ENCODE data around the gene C13orf46. TPM values are rescaled to one million over a fixed set of nuclear protein-coding genes. Genes with fewer than 3 reads are reported as not detected.

C13orf46 gene
- total and polyA plus RNA-seq, 4 experiments from 2014 or later, result 1.5 to 14.2 (median 13.9) TPM; not detected in 1

GRCh38 chr13:113928685-113929627 lies 44.9 kb downstream of the C13orf46 start:
- Histone ChIP-seq H3K4me1 (ENCODE audit: insufficient read depth, low read length) (peaks cover 10% of the 10 kb centered on the region), H3K27me3 (ENCODE audit: insufficient read depth, low read length) (no peaks in the 10 kb centered on the region), H3K4me3 (ENCODE audit: low read length in 2 of 2) (no peak overlapping the region), H3K27ac (ENCODE audit: low read depth, low read length) (no peak overlapping the region), H3K9me3 (ENCODE audit: control insufficient read depth in 1 of 2, low read length in 2 of 2) (no peaks in the 10 kb centered on the region), H3K36me3 (ENCODE audit: insufficient read depth, low read length) (no peaks in the 10 kb centered on the region)
- no peak overlapping the region for H3K4me3 Mint-ChIP-seq
- no peak for DNase-seq
- peak overlapping the region in 1 of 7 donors; percentile 72 for H3K27ac Mint-ChIP-seq
- no peaks in the 10 kb centered on the region for H3K36me3 Mint-ChIP-seq
- H3K27me3 Mint-ChIP-seq, result peaks cover 4 to 8% of the 10 kb centered on the region in 2 donors
- peaks cover 2 to 8% (median 7%) of the 10 kb centered on the region in 4 donors for H3K4me1 Mint-ChIP-seq
- POLR2A ChIA-PET (ENCODE audit: partially characterized antibody), result no interaction called here
- peaks cover 0 to 16% (median 3%) of the 10 kb centered on the region in 8 donors for H3K9me3 Mint-ChIP-seq
- intact Hi-C loops (cut with micrococcal nuclease), result no loop called here
- CTCF ChIA-PET (ENCODE audit: partially characterized antibody), result no interaction called here

- intact Hi-C loops (cut with micrococcal nuclease), result no loop called here
- CTCF ChIA-PET (ENCODE audit: partially characterized antibody), result no interaction called here
- no peak overlapping the region for H3K4me3 Mint-ChIP-seq
- Histone ChIP-seq H3K27ac (ENCODE audit: low read depth, low read length) (no peak overlapping the region), H3K27me3 (ENCODE audit: insufficient read depth, low read length) (no peaks in the 10 kb centered on the region), H3K4me1 (ENCODE audit: insufficient read depth, low read length) (peaks cover 10% of the 10 kb centered on the region), H3K4me3 (ENCODE audit: low read length in 2 of 2) (no peak overlapping the region), H3K36me3 (ENCODE audit: insufficient read depth, low read length) (no peaks in the 10 kb centered on the region), H3K9me3 (ENCODE audit: control insufficient read depth in 1 of 2, low read length in 2 of 2) (no peaks in the 10 kb centered on the region)
- DNase-seq, result no peak
- peaks cover 8 to 12% of the 10 kb centered on the region in 2 donors for H3K27me3 Mint-ChIP-seq
- no peak overlapping the region for H3K27ac Mint-ChIP-seq
- H3K4me1 Mint-ChIP-seq, result peaks cover 2 to 8% (median 7%) of the 10 kb centered on the region in 4 donors
- H3K36me3 Mint-ChIP-seq, result no peaks in the 10 kb centered on the region
- POLR2A ChIA-PET (ENCODE audit: partially characterized antibody), result no interaction called here
- peaks cover 0 to 14% (median 2%) of the 10 kb centered on the region in 8 donors for H3K9me3 Mint-ChIP-seq
Observed at GRCh38 chr13:113927661-113928581, 46.0 kb downstream of the C13orf46 start.

- H3K36me3 ChIP-seq (ENCODE audit: insufficient read depth, low read length), result no peaks in the 10 kb centered on the region
- H3K36me3 Mint-ChIP-seq, result no peaks in the 10 kb centered on the region
- no peak overlapping the region for H3K27ac ChIP-seq (ENCODE audit: low read depth, low read length)
- CTCF ChIA-PET (ENCODE audit: partially characterized antibody), result no interaction called here
- peaks cover 2 to 8% (median 7%) of the 10 kb centered on the region in 4 donors for H3K4me1 Mint-ChIP-seq
- H3K9me3 ChIP-seq (ENCODE audit: control insufficient read depth in 1 of 2, low read length in 2 of 2), result no peaks in the 10 kb centered on the region
- no peak for DNase-seq
- intact Hi-C loops (cut with micrococcal nuclease), result no loop called here
- POLR2A ChIA-PET (ENCODE audit: partially characterized antibody), result no interaction called here
- peaks cover 10% of the 10 kb centered on the region for H3K4me1 ChIP-seq (ENCODE audit: insufficient read depth, low read length)
- peak overlapping the region in 1 of 8 donors; percentile 13 for H3K4me3 Mint-ChIP-seq
- no peak overlapping the region for H3K4me3 ChIP-seq (ENCODE audit: low read length in 2 of 2)
- peak overlapping the region in 1 of 7 donors; percentile 52 for H3K27ac Mint-ChIP-seq
- H3K9me3 Mint-ChIP-seq, result peaks cover 0 to 15% (median 4%) of the 10 kb centered on the region in 8 donors
- H3K27me3 ChIP-seq (ENCODE audit: insufficient read depth, low read length), result no peaks in the 10 kb centered on the region
- H3K27me3 Mint-ChIP-seq, result peaks cover 8 to 10% of the 10 kb centered on the region in 2 donors
Observed at GRCh38 chr13:113926951-113927660, 46.8 kb downstream of the C13orf46 start.

- no peak overlapping the region for H3K4me3 ChIP-seq (ENCODE audit: low read length in 2 of 2)
- H3K36me3 Mint-ChIP-seq, result peaks cover 0 to 5% of the 10 kb centered on the region in 2 donors
- H3K27ac ChIP-seq (ENCODE audit: low read depth, low read length), result no peak overlapping the region
- H3K4me3 Mint-ChIP-seq, result no peak overlapping the region
- H3K9me3 ChIP-seq (ENCODE audit: control insufficient read depth in 1 of 2, low read length in 2 of 2), result no peaks in the 10 kb centered on the region
- intact Hi-C loops (cut with micrococcal nuclease), result no loop called here
- H3K27me3 ChIP-seq (ENCODE audit: insufficient read depth, low read length), result no peaks in the 10 kb centered on the region
- peaks cover 13 to 14% of the 10 kb centered on the region in 2 donors for H3K27me3 Mint-ChIP-seq
- DNase-seq, result no peak
- no peak overlapping the region for H3K27ac Mint-ChIP-seq
- peaks cover 7% of the 10 kb centered on the region for H3K4me1 ChIP-seq (ENCODE audit: insufficient read depth, low read length)
- ChIA-PET CTCF (ENCODE audit: partially characterized antibody) (no interaction called here), POLR2A (ENCODE audit: partially characterized antibody) (no interaction called here)
- H3K36me3 ChIP-seq (ENCODE audit: insufficient read depth, low read length), result no peaks in the 10 kb centered on the region
- peaks cover 0 to 18% (median 12%) of the 10 kb centered on the region in 8 donors for H3K9me3 Mint-ChIP-seq
- H3K4me1 Mint-ChIP-seq, result peaks cover 0 to 5% (median 4%) of the 10 kb centered on the region in 4 donors
Observed at GRCh38 chr13:113926301-113926761, 47.5 kb downstream of the C13orf46 start.

GRCh38 chr13:113924184-113924901 lies 49.5 kb downstream of the C13orf46 start:
- H3K27me3 ChIP-seq (ENCODE audit: insufficient read depth, low read length), result peaks cover 5% of the 10 kb centered on the region
- H3K4me1 ChIP-seq (ENCODE audit: insufficient read depth, low read length), result no peaks in the 10 kb centered on the region
- no peak overlapping the region for H3K27ac Mint-ChIP-seq
- H3K27me3 Mint-ChIP-seq, result peaks cover 14 to 23% of the 10 kb centered on the region in 2 donors
- no peaks in the 10 kb centered on the region for H3K9me3 ChIP-seq (ENCODE audit: control insufficient read depth in 1 of 2, low read length in 2 of 2)
- H3K4me3 ChIP-seq (ENCODE audit: low read length in 2 of 2), result no peak overlapping the region
- POLR2A ChIA-PET (ENCODE audit: partially characterized antibody), result interaction anchor here (0.7 kb wide), 1 partner anchor 8 kb away, joined by 4 read pairs; no protein-coding TSS in a partner anchor
- H3K36me3 ChIP-seq (ENCODE audit: insufficient read depth, low read length), result no peaks in the 10 kb centered on the region
- H3K36me3 Mint-ChIP-seq, result peaks cover 0 to 5% of the 10 kb centered on the region in 2 donors
- H3K27ac ChIP-seq (ENCODE audit: low read depth, low read length), result no peak overlapping the region
- peaks cover 0 to 17% (median 15%) of the 10 kb centered on the region in 8 donors for H3K9me3 Mint-ChIP-seq
- no peak for DNase-seq
- no peak overlapping the region for H3K4me3 Mint-ChIP-seq
- intact Hi-C loops (cut with micrococcal nuclease), result no loop called here
- H3K4me1 Mint-ChIP-seq, result no peaks in the 10 kb centered on the region
- CTCF ChIA-PET (ENCODE audit: partially characterized antibody), result no interaction called here

GRCh38 chr13:113923376-113924063 lies 50.4 kb downstream of the C13orf46 start:
- CTCF ChIA-PET (ENCODE audit: partially characterized antibody), result no interaction called here
- Mint-ChIP-seq H3K4me1 (no peaks in the 10 kb centered on the region), H3K27ac (no peak overlapping the region), H3K9me3 (peaks cover 0 to 17% (median 15%) of the 10 kb centered on the region in 8 donors), H3K27me3 (peaks cover 13 to 23% of the 10 kb centered on the region in 2 donors), H3K36me3 (peaks cover 0 to 5% of the 10 kb centered on the region in 2 donors), H3K4me3 (no peak overlapping the region)
- intact Hi-C loops (cut with micrococcal nuclease), result no loop called here
- DNase-seq, result no peak
- H3K36me3 ChIP-seq (ENCODE audit: insufficient read depth, low read length), result no peaks in the 10 kb centered on the region
- no peaks in the 10 kb centered on the region for H3K4me1 ChIP-seq (ENCODE audit: insufficient read depth, low read length)
- no peak overlapping the region for H3K4me3 ChIP-seq (ENCODE audit: low read length in 2 of 2)
- no peaks in the 10 kb centered on the region for H3K9me3 ChIP-seq (ENCODE audit: control insufficient read depth in 1 of 2, low read length in 2 of 2)
- H3K27me3 ChIP-seq (ENCODE audit: insufficient read depth, low read length), result peaks cover 5% of the 10 kb centered on the region
- POLR2A ChIA-PET (ENCODE audit: partially characterized antibody), result interaction anchor here (0.7 kb wide), 1 partner anchor 9 kb away, joined by 4 read pairs; no protein-coding TSS in a partner anchor
- H3K27ac ChIP-seq (ENCODE audit: low read depth, low read length), result no peak overlapping the region
